Measurements from ENCODE around the gene TCAP. TPM values are rescaled to one million over a fixed set of nuclear protein-coding genes. Genes with fewer than 3 reads are reported as not detected.
A peak's percentile ranks its signal among the peaks of the same experiment; 100 is the strongest.

TCAP gene, protein sequence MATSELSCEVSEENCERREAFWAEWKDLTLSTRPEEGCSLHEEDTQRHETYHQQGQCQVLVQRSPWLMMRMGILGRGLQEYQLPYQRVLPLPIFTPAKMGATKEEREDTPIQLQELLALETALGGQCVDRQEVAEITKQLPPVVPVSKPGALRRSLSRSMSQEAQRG
- polyA plus RNA-seq (2012; rRNA removed): 0.43 and 0.67 TPM in 2 replicates
- polyA plus RNA-seq (2012; cell fraction: cytosol; rRNA removed): 0.08 and 0.13 TPM in 2 replicates
- 3.6 and 4.0 TPM in 2 replicates for polyA plus RNA-seq (2012; cell fraction: nucleus; rRNA removed)

DNA sequence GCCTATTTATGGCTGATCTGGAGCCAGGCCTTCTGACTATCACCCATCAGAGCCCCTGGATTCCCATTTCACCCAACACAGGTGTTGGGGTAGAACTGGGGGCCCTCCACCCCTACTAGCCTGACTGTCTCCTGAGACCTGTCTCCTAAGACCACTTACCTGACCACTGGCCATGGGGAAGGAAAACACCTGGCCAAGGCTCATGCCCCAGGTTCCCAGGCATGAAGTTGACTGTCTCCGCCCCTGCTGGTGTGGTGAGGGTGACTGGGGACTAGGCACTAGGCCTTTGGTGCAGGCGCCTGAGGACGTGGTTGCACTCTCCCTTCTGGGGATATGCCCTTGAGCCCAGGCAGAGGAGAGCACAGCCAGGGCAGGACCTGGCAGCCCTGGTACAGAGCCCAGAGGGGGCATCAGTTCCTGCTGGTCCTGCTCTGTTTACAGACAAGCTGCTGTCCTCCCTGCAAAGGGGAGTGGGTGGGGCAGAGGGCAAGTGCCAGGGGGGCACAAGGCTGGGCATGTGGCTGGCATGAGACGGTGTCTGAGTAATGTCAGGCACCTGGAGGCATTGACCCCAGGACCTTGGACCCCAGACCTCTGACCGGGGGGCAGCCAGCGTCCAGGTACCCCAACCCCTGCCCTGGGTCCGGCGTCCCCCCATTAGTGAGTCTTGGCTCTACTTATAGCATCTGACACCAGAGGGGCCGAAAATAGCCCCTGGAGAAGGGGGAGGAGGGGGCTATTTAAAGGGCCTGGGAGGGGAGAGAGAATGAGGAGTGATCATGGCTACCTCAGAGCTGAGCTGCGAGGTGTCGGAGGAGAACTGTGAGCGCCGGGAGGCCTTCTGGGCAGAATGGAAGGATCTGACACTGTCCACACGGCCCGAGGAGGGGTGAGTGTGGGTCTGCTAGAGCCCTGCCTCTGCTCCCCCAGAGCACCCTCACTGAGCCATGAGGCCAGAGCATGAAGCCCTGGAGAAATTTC is at the start of gene TCAP:
TCAP (plus strand) TSS at position 769 of the 981 bp plus-strand sequence; CDS start at position 780, 11 bp downstream.
- Histone ChIP-seq H2AFZ (ENCODE audit: low read depth) (no peak within 1 kb of the TSS), H3K4me2 (no peak within 1 kb of the TSS), H3K27me3 (ENCODE audit: insufficient read depth) (no peaks in the 10 kb centered on the region), H3K36me3 (replicated peaks in 1 of 2; ENCODE audit: control insufficient read depth in 1 of 2, insufficient read depth in 2 of 2, low read length in 1 of 2) (peaks cover 0 to 23% of the 10 kb centered on the region in 2 experiments), H3K9me3 (no peaks in the 10 kb centered on the region), H4K20me1 (ENCODE audit: insufficient read depth) (no peaks in the 10 kb centered on the region), H3K4me3 (ENCODE audit: low read depth in 2 of 2, low read length in 1 of 2) (no peak within 1 kb of the TSS), H3F3A (replicated peaks; ENCODE audit: insufficient read depth) (no peaks in the 10 kb centered on the region), H3K9ac (no peak within 1 kb of the TSS), H3K79me2 (ENCODE audit: insufficient read depth) (no peaks in the 10 kb centered on the region), H3K27ac (ENCODE audit: low read depth in 2 of 2, low read length in 1 of 2) (no peak within 1 kb of the TSS), H3K9me2 (no peaks in the 10 kb centered on the region), H3K4me1 (ENCODE audit: control insufficient read depth in 1 of 2, insufficient read depth in 2 of 2, low read depth in 1 of 2, low read length in 1 of 2) (peaks cover 0 to 10% of the 10 kb centered on the region in 2 experiments; a peak in 1 of 4 replicates)
- ChIA-PET CTCF (interaction anchor here (1.4 to 15.8 kb wide), 8 partner anchors 7 to 66 kb away, joined by 3 to 279 read pairs (median 10); partner anchors contain the start of gene PPP1R1B), POLR2A (interaction anchor here (0.5 kb wide), 1 partner anchor 294 kb away, joined by 4 read pairs; no protein-coding TSS in a partner anchor)
- peak; percentile 18; the same call in 1 of the 2 replicates for TF ChIP-seq POLR2AphosphoS5 (IDR thresholded peaks at IDR 0.05; ENCODE audit: low read depth, low read length)
- TF ChIP-seq GATA2 (CRISPR knock-in tag; IDR thresholded peaks at IDR 0.05): no peak
- 70% methylated on average over 14 of the region's 15 CpGs for WGBS (ENCODE audit: low lambda C conversion rate)
- no peak for DNase-seq

DNA sequence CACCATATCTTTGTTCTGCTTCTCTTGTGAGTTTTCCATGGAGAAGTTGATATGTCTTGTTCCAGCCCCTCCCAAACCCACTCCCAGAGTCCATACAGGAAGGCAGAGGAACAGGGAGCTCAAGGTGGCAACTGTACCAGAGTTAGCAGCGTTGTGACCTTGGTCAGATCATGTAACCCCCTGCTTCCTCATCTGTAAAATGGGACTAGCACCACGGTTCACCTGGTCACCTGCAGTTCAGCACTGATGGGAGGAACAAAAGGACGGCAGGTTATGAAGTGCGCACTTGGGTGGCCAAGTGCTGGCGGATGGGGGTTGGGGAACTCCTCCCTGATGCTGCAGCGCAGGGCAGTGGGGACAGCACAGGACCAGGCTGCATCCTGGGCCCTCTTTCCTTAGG is 49.7 kb upstream of the TCAP start:
- DNase-seq: no peak
- no peaks in the 10 kb centered on the region for H3K79me2 ChIP-seq (ENCODE audit: insufficient read depth)
- no peak overlapping the region for H3K9ac ChIP-seq
- TF ChIP-seq FOXJ3 (CRISPR knock-in tag; IDR thresholded peaks at IDR 0.05): no peak
- TF ChIP-seq, protein P1, sequence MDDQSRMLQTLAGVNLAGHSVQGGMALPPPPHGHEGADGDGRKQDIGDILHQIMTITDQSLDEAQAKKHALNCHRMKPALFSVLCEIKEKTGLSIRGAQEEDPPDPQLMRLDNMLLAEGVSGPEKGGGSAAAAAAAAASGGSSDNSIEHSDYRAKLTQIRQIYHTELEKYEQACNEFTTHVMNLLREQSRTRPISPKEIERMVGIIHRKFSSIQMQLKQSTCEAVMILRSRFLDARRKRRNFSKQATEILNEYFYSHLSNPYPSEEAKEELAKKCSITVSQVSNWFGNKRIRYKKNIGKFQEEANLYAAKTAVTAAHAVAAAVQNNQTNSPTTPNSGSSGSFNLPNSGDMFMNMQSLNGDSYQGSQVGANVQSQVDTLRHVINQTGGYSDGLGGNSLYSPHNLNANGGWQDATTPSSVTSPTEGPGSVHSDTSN (IDR thresholded peaks at IDR 0.05): no peak
- TF ChIP-seq RAD21 (IDR thresholded peaks at IDR 0.05; ENCODE audit: low read length): no peak
- TF ChIP-seq GABPA (IDR thresholded peaks at IDR 0.05; ENCODE audit: low read depth): no peak
- TF ChIP-seq, protein P2, sequence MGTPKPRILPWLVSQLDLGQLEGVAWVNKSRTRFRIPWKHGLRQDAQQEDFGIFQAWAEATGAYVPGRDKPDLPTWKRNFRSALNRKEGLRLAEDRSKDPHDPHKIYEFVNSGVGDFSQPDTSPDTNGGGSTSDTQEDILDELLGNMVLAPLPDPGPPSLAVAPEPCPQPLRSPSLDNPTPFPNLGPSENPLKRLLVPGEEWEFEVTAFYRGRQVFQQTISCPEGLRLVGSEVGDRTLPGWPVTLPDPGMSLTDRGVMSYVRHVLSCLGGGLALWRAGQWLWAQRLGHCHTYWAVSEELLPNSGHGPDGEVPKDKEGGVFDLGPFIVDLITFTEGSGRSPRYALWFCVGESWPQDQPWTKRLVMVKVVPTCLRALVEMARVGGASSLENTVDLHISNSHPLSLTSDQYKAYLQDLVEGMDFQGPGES (IDR thresholded peaks at IDR 0.05; ENCODE audit: low read depth, low read length): no peak
- TF ChIP-seq, protein P3, sequence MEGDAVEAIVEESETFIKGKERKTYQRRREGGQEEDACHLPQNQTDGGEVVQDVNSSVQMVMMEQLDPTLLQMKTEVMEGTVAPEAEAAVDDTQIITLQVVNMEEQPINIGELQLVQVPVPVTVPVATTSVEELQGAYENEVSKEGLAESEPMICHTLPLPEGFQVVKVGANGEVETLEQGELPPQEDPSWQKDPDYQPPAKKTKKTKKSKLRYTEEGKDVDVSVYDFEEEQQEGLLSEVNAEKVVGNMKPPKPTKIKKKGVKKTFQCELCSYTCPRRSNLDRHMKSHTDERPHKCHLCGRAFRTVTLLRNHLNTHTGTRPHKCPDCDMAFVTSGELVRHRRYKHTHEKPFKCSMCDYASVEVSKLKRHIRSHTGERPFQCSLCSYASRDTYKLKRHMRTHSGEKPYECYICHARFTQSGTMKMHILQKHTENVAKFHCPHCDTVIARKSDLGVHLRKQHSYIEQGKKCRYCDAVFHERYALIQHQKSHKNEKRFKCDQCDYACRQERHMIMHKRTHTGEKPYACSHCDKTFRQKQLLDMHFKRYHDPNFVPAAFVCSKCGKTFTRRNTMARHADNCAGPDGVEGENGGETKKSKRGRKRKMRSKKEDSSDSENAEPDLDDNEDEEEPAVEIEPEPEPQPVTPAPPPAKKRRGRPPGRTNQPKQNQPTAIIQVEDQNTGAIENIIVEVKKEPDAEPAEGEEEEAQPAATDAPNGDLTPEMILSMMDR (IDR thresholded peaks at IDR 0.05): no peak
- no peak for TF ChIP-seq NRF1 (IDR thresholded peaks at IDR 0.05; ENCODE audit: low read depth, low read length)
- TF ChIP-seq, protein P4, sequence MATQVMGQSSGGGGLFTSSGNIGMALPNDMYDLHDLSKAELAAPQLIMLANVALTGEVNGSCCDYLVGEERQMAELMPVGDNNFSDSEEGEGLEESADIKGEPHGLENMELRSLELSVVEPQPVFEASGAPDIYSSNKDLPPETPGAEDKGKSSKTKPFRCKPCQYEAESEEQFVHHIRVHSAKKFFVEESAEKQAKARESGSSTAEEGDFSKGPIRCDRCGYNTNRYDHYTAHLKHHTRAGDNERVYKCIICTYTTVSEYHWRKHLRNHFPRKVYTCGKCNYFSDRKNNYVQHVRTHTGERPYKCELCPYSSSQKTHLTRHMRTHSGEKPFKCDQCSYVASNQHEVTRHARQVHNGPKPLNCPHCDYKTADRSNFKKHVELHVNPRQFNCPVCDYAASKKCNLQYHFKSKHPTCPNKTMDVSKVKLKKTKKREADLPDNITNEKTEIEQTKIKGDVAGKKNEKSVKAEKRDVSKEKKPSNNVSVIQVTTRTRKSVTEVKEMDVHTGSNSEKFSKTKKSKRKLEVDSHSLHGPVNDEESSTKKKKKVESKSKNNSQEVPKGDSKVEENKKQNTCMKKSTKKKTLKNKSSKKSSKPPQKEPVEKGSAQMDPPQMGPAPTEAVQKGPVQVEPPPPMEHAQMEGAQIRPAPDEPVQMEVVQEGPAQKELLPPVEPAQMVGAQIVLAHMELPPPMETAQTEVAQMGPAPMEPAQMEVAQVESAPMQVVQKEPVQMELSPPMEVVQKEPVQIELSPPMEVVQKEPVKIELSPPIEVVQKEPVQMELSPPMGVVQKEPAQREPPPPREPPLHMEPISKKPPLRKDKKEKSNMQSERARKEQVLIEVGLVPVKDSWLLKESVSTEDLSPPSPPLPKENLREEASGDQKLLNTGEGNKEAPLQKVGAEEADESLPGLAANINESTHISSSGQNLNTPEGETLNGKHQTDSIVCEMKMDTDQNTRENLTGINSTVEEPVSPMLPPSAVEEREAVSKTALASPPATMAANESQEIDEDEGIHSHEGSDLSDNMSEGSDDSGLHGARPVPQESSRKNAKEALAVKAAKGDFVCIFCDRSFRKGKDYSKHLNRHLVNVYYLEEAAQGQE (IDR thresholded peaks at IDR 0.05; ENCODE audit: low read depth, low read length): no peak
- TF ChIP-seq NFIC (IDR thresholded peaks at IDR 0.05; ENCODE audit: borderline replicate concordance): no peak
- no peak for TF ChIP-seq POLR2AphosphoS5 (IDR thresholded peaks at IDR 0.05; ENCODE audit: low read depth, low read length)
- TF ChIP-seq EP300 (IDR thresholded peaks at IDR 0.05; ENCODE audit: borderline replicate concordance in 1 of 2, low read depth in 1 of 2, low read length in 1 of 2): no peak
- no peak for TF ChIP-seq TEAD4 (IDR thresholded peaks at IDR 0.05; ENCODE audit: borderline replicate concordance, insufficient read depth)
- peaks cover 13% of the 10 kb centered on the region; the same call in 1 of the 2 replicates for H3K27me3 ChIP-seq (ENCODE audit: insufficient read depth)
- no peaks in the 10 kb centered on the region for H3K36me3 ChIP-seq (replicated peaks in 1 of 2; ENCODE audit: control insufficient read depth in 1 of 2, insufficient read depth in 2 of 2, low read length in 1 of 2)
- ChIA-PET CTCF (interaction anchor here (1.3 to 14.5 kb wide), 2 partner anchors 8 to 15 kb away, joined by 7 to 285 read pairs; partner anchors contain the start of gene NEUROD2), POLR2A (interaction anchor here (0.5 kb wide), 1 partner anchor 8 kb away, joined by 3 read pairs; no protein-coding TSS in a partner anchor)
- no peak overlapping the region for H2AFZ ChIP-seq (ENCODE audit: low read depth)
- H4K20me1 ChIP-seq (ENCODE audit: insufficient read depth): no peaks in the 10 kb centered on the region
- H3K9me3 ChIP-seq: no peaks in the 10 kb centered on the region
- H3K27ac ChIP-seq (ENCODE audit: low read depth in 2 of 2, low read length in 1 of 2): no peak overlapping the region
- peaks cover 2% of the 10 kb centered on the region for H3F3A ChIP-seq (replicated peaks; ENCODE audit: insufficient read depth)
- no peak overlapping the region for H3K4me3 ChIP-seq (ENCODE audit: low read depth in 2 of 2, low read length in 1 of 2)
- no peaks in the 10 kb centered on the region for H3K9me2 ChIP-seq
- H3K4me2 ChIP-seq: no peak overlapping the region
- H3K4me1 ChIP-seq (ENCODE audit: control insufficient read depth in 1 of 2, insufficient read depth in 2 of 2, low read depth in 1 of 2, low read length in 1 of 2): peaks cover 0 to 9% of the 10 kb centered on the region in 2 experiments; a peak in 1 of 4 replicates
- WGBS (ENCODE audit: low lambda C conversion rate): 81% methylated on average over 4 of the region's 6 CpGs

Measured in SK-N-SH (cell line).